Stimulated activated CD8-positive, alpha-beta memory T cell treated with anti-CD3 and anti-CD28 coated beads, Interleukin-4, amount 100 ng/mL, for 1 hour (primary cell): ENCODE results near the gene DDX56.

Experiments
- DNase-seq, 2 donors: peaks; one replicate each; pipeline ENCODE4 v3.0.0-alpha.2; 2020; ENCODE audit warnings: low read depth in 2 of 2, low spot score in 1 of 2

Gene DDX56

DNA sequence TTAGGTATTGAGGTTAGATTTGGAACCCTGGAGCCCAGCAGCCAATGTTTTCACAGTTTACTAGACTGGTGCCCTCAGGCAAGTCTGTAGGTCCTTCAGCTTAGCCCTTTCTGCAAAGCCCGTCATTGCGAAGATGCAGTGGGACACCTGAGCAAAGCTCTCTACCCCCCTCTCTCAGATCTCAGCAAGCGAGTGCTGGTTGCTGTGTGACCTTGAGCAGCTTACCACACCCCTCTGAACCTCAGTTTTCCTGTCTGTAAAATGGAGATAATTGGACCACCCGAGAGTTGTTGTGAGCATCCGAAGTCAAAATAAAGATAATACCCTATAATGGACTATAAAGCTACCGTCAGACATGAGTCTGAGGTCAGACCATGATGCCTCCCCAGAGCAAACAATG lies 36.3 kb downstream of the DDX56 start:
- no peak for DNase-seq

DNA sequence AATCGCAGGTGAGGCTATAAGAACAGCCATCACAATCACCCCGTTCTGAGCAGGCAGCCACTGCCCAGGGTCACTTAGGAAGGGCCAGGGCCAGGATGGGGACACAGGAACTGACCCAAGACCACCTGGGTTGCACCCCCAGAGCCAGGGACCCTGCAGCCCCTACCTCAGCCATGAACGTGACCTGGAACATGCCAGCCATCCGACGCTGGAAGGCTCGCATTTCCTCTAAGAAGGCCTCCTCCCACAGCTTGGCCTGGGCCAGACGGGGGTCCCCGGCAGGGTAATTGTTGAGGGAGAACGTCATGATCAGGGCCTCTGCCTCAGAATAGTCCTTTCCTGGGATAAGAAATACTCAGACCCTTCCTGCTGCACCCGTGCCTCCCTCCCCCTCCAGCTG lies 37.6 kb downstream of the DDX56 start:
- no peak for DNase-seq

DNA sequence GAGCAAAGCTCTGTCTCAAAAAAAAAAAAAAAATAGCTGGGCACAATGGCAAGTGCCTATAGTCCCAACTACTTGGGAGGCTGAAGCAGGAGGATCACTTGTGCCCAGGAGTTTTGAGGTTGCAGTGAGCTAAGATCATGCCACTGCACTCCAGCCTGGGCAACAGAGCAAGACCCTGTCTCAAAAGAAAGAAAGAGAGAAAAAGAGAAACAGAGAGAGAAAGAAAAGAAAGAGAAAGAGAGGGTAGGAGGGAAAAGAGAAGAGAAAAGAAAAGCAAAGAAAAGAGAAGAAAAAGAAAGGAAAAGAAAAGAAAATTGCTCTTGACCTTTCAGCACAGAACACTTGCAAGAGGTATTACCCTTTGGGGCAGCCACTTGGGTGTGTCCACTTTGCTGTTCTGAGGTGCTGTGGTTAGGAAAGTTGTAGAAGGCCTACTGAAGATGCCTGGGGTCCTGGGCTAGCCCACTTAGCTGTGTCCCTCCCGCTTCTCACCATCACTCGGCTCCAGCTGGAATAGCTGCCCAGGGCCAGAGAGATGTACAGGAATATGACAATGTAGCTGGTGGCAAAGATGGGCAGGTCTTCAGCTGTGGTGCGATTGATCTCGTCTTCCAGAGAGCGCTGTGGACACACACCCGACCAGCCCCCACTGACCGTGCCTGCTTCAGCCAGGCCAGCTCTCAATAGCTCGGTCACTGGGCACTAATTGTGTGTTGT lies 38.2 kb downstream of the DDX56 start:
- no peak for DNase-seq

DNA sequence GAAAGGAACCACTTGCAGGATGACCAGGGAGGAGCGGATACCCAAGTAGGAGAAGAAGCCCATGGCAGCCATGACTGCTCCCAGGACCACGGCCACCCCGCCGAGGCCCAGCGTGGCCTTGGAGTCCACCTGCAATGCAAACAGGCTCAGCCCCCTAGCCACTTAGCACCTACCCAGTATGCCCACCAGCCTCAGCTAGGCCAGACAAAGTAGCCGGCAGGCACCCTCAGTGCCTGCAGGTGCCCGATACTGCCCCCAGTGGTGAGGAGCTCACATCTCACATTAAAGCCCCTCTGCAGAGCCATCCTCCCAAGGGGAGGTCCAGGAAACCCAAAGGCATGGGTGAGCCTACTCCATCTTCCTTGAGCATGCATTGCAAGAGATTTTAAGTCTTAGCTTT lies 39.2 kb downstream of the DDX56 start:
- no peak for DNase-seq

DNA sequence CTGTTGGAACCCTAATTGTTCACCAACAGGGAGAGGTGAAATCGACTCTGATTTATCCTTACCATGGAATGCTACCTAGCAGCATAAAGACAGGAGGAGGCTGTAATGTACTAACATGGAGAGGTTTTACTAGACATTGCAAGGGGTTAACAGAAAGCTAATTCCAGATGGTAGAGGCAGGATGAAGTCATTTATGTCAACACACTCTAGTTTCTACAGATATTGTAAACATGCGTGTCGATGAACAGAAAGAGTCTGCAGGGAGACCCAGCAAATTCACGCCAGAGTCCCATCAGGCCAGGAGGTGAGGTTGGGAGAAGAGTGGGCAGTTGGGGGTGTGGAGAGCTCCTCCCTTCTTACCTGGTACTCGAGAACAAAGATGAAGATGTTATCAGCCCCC lies 39.6 kb downstream of the DDX56 start:
- no peak for DNase-seq

DNA sequence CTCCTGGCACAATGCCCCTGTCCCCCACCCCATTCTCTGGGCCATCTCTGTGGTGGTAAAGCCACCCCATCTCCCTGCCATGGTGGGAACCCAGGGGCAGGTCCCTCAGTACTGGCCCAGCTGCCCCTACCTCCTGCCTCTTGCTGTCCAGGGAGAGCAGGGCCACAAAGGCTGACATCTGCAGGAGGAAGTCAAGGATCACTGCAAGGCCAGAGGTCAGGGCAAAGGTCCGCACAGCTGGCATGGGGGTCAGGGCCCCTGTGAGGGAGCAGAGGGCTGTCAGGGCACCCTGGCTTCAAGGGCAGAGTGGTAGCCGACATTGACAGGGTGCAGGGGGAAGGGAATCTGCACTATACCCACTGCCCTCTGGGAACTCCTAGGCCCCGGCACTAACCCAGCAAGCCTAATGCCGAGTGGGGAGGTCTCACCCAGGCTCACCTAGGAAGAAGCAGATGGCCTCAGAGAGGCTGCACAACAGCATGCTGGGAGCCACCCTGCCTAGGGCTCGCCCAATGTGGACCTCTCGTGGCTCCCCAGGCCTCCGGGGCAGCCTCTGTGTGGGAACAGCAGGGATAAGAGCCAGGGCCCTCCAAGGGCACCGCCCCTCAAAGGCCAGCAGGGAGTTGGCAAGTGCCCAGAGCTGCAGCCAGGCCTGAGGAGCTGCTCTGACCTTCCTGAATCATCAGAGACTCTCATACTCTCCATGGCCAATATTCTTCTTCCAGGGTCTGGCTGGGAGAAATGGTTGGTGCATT lies 40.2 kb downstream of the DDX56 start:
- no peak for DNase-seq

DNA sequence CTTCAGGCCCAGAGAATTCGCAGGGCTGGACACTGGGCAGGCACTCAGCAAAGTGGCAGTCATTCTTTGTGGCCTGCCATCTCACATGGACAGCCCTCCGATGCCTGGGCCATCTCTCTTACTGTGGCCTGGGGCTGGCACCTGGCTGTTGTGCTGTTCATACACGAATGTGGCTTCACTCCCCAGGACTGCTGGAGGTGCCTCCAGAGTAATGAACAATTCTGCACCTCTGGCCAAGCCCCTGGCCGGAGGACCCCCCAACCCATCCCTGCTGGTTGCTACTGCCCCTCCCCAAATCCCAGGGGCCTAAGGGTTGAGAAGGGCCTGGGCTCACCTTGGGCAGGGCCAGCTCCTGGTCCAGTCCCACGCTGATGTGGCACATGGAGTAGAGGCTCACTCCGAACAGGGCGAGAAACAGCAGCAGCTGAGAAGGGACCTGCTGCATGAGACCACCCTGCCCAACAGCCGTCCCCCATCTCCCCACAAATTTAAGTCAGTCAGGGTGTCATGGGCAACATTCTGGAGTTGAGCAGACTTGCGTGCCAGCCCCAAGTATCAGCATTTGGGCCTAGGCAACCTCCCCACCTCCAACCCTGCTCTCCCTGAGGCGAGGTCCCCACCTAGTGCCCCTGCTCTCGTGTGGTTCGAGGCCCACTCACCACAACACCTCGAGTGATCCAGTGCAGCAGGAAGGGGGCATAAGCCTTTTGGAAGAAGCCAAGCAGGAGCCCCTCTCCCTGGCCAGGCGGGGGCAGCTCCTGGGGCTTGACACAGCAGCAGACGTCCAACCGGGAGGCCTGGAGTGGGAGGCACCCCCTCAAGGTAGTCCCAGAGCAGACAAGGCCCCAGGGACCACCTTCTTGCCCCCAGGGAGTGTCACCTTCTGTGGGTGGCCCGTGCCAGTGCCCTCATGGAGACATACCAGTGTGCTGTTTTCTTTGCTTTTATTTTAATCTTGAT lies 42.0 kb downstream of the DDX56 start:
- DNase-seq, result no peak

DNA sequence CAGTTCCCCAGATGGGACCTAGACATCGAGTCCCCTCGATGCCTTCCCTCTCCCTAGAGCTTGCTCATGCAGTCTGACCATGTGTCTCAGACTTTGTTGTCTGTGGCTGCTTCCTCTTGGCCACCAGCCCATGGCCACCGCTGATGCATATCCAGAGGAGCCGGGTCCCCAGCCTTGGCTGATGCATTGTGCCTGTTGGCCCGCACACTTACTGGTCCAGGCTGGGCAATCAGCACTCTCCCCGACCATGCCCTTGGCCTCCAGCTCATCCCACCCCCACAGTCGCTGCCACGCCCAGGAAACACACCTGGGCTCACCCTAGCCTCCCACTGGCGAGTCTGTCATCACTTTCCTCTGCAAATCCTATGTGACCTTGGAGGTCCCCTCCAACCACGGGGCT lies 42.7 kb downstream of the DDX56 start:
- no peak for DNase-seq

DNA sequence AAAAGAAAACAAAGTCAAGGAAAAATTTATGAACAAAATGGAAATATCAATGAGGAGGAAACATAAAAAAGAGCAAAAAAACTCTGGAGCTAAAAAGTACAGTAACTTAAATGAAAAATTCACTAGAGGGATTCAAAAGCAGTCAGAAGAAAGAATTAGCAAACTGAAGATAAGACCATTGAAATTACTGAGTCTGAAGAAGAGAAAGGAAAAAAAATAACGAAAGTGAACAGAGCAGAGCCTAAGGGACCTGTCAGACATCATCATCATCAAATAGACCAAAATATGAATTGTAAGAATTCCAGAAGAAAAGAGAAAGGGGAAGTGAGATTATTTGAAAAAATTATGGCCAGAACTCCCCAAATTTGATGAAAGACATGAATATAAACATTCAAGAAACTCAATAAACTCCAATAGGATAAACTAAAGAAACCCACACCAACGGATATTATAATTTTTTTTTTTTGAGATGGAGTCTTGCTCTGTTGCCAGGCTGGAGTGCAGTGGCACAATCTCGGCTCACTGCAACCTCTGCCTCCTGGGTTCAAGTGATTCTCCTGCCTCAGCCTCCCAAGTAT lies 48.8 kb downstream of the DDX56 start:
- no peak for DNase-seq

DNA sequence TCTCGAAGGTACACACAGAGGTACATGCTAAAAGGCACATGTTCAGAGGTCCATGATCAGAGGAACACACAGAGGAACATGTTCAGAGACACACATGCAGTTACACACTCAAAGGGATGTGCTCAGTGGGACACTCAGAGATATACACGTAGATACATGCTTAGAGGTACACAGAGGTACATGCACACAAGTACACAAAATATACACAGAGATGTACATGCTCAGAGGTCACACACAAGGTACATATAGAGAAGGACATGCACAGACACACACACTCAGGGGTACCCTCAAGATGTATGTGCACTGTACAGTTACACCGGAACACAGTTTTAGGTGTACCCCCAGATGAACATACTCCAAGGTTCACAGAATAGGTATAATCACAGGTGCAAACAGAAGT lies 51.4 kb downstream of the DDX56 start:
- DNase-seq, result no peak

DNA sequence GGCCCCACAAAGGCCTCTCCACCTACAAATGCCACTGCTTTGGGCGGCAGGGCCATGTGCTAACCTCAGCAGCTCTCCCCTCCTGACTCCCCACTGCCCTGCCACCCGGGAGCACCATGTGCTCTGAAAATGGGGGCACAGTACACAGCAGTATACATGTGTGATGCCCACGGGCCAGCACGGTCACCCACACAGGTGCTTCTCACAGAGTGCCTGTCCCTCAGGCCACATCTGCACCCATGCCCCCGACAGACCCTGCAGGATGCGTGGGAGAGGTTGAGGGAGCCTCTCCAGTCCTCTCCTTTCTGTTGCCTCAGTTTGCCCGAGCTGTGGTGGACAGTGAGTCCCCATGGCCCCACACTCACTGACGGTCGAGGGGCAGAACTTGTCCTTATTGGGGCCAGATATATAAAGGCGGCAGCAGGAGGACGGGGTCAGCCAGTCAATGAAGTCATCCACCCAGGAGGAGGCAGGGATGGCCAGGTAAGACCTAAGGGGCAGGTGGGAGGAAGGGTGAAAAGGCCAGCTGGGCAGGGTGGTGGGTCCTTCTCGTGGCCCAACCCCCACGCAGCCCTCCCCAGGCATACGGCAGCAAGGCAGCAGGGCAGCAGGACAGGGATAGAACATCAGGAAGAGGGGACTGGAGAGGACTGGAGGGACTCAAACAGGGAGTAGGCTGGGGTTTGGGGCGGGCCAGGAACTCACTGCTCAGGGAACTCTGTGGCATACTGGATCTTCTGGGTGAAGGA lies 52.2 kb downstream of the DDX56 start:
- no peak for DNase-seq

DNA sequence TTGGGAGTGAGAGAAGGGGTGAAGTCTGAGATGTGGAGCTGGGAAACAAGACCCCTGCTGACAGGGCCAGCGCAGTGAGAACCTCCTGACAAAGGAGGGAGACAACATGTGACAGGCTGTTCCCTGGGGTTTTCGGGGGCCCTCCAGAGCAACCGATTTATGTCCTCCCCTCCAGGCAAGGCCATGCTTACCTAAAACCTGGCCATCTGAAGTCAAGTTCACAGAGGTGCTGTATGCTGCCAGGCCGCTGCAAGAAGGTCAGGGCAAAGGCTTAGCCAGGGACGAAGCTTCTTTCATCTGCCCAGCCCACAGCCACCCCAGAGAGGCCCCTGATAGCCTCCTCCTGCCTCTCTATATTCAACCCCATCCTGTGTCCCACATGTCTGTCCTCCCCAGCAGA lies 53.1 kb downstream of the DDX56 start:
- no peak for DNase-seq

DNA sequence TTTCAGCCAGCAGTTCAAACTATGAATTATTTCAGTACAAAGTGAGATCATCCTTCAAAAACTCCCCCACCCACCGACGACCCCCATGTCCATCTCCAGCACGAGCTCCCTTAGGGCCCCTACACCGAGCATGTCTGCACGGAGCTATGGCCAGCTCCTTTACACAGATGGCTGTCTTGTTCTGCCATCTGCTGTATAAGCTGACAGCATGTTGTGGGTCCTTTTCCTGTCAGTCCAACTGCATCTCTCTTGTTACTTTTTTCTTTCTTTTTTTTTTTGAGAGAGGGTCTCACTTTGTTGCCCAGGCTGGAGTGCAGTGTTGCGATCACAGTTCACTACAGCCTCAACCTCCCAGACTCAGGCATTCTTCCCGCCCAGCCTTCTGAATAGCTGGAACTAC lies 54.2 kb downstream of the DDX56 start:
- no peak for DNase-seq

DNA sequence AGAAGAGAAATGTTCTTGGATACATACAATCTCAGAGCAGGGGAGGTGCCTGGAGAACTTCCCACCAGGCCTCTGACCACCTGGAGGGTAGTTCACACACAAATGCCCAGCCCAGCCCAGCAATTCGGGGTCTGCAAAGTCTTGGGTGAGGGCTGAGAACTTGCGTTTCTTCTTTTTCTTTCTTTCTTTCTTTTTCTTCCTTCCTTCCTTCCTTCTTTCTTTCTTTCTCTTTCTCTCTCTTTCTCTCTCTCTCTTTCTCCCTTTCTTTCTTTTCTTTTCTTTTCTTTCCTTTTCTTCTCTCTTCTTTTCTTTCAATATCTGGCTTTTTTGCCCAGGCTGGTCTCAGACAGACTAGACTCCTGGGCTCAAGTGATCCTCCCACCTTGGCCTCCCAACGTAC lies 54.9 kb downstream of the DDX56 start:
- DNase-seq, result no peak

DNA sequence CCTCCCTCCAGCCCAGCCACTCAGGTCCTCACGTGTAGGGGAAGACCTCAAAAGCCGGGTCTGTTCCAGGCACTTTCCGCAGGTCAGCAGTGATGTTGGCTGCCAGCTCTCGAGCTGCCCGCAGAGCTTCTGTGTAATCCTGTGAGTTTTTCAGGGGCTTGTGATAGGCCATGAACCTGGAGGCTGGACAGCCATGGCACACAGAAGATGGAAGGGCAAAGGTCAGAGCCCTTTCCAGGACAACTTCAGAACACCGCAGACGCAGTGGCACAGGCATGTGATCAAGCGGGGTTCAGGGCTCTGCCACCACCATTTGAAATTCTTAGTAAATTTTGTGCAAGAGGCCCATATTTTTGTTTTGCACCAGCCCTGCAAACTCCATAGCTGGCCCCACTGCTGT lies 56.5 kb downstream of the DDX56 start:
- DNase-seq, result no peak
